Mesodermal cell (in vitro differentiated cells): ENCODE results near the gene DOK7.

ENCODE experiments used
- H3K27ac ChIP-seq: 2 replicates; pipeline ENCODE4 v1.7.0; 2013; ENCODE audit warnings: mild to moderate bottlenecking, low read depth, low read length, moderate library complexity; ENCODE audit not compliant: severe bottlenecking
- H3K36me3 ChIP-seq: 2 replicates; pipeline ENCODE4 v1.7.1; 2013; ENCODE audit warnings: mild to moderate bottlenecking, low read length, moderate library complexity; ENCODE audit not compliant: control insufficient read depth, insufficient read depth
- H3K4me1 ChIP-seq: one replicate; pipeline ENCODE4 v1.7.1; 2013; ENCODE audit warnings: mild to moderate bottlenecking, low read length; ENCODE audit not compliant: insufficient read depth, control insufficient read depth, poor library complexity, severe bottlenecking
- H3K4me3 ChIP-seq: 2 replicates; pipeline ENCODE4 v1.7.0; 2013; ENCODE audit warnings: low read length, control low read depth, mild to moderate bottlenecking; ENCODE audit not compliant: insufficient read depth, poor library complexity, severe bottlenecking; ENCODE audit errors: extremely low read depth
- H3K9me3 ChIP-seq: 2 replicates; pipeline ENCODE4 v1.7.1; 2013; ENCODE audit warnings: mild to moderate bottlenecking, low read length, moderate library complexity; ENCODE audit not compliant: control insufficient read depth
- WGBS, 2 experiments: methylation state at CpG; one replicate each; pipeline ENCODE4 v1.1.5; 2013; ENCODE audit warnings: missing lambda C conversion rate in 2 of 2; ENCODE audit not compliant: insufficient coverage in 2 of 2; 5-methylcytosine and 5-hydroxymethylcytosine counted together

The DOK7 gene

DNA sequence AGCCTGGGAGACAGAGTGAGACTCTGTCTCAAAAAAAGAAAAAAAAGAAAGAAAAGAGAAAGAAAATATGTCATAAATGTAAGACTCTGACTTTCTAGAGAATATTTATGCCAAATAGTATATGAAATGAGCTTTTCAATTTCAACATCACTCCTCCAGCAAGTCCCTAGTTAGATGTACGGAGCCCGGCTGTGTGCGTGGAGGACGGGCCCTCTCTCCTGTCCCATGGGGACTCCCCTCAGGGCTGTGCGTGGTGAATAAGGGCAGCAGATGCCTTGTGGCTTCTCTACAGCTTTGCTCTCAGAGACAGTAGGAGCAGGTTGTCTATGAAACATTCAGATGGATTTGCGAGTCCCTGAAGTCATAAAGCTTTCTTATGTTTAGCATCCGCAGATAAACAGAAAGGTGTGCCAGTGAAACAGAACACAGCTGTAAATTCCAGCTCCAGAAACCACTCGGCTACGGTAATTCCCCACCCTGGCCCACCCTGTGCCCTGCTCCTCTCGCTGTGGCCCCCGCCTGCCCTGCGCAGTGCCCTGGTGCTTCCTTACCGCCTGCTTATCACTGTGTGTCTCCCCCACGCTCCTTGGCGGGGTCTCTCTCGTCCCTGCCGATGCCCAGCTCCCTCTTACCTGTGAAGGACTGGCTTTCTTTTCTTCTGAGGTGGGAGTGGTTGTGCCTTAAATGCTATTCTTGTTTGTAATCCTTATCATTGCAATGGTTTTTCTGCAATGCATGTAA lies 35.2 kb upstream of the DOK7 start:
- 93 to 97% methylated on average over 11 to 12 of the region's 17 CpGs for WGBS, 2 experiments
- Histone ChIP-seq H3K36me3 (peaks cover 32% of the 10 kb centered on the region), H3K27ac (no peak overlapping the region), H3K9me3 (no peaks in the 10 kb centered on the region), H3K4me3 (no peak overlapping the region), H3K4me1 (no peaks in the 10 kb centered on the region)

DNA sequence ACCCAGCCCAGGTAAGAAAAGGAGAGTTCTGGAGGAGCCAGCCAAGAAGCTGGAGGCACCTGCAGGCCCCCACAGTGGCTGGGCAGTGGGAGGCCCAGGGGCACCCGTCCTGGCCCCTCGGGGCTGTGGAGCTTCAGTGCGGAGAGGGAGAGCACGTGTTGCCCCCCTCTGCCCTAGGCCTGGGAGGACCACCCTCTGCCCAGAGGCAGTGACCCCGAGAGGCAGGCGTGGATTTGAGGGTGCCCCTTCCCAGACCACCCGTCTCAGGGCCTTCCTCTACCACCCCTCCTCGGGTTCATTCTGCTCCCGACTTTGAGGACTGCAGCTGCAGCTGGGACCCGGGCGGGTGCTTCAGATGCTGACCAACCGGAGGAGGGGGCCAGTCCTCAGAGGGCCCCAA lies 33.5 kb upstream of the DOK7 start:
- peaks cover 28% of the 10 kb centered on the region for H3K36me3 ChIP-seq
- no peak overlapping the region for H3K27ac ChIP-seq
- 94 to 97% methylated on average over 10 to 12 of the region's 12 CpGs for WGBS, 2 experiments
- no peaks in the 10 kb centered on the region for H3K4me1 ChIP-seq
- H3K9me3 ChIP-seq = no peaks in the 10 kb centered on the region
- no peak overlapping the region for H3K4me3 ChIP-seq

DNA sequence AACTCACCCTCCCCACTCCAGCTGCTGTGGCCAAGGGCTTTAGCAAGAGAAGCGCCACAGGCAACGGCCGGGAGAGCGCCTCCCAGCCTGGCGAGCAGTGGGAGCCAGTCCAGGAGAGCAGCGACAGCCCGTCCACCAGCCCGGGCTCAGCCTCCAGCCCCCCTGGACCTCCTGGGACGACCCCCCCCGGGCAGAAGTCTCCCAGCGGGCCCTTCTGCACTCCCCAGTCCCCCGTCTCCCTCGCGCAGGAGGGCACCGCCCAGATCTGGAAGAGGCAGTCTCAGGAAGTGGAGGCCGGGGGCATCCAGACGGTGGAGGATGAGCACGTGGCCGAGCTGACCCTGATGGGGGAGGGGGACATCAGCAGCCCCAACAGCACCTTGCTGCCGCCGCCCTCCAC lies 32.6 kb upstream of the DOK7 start:
- WGBS, 2 experiments = 95 to 97% methylated on average over 8 to 12 of the region's 21 CpGs
- Histone ChIP-seq H3K27ac (no peak overlapping the region), H3K9me3 (no peaks in the 10 kb centered on the region), H3K4me3 (no peak overlapping the region), H3K4me1 (no peaks in the 10 kb centered on the region), H3K36me3 (peaks cover 26% of the 10 kb centered on the region)

DNA sequence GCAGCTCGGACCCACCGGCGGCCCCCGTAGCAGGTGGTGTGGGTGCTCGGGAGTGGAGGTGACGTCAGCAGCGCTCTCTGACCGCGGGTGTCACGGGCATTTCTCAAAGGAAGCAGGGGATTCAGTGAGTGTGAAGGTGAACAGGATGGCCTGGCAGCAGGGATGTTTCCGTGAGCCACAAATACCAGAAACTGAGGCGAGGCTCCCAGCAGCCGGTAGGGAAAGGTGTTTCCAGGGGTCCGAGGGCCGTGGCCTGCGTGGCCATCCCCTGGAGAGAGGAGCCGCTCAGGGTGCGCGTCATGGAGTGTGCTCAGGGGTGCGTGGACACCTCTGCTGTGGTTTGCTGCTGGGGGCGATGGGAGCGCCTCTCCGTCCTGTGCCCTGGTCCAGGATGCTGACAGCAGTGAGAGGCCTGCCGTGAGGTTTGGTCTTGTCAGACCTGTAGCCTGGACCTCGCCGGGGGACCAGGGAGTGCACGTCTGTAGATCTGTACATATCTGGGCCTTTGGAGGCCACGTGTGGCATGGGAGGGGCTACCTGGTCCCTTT lies 31.6 kb upstream of the DOK7 start:
- no peak overlapping the region for H3K4me3 ChIP-seq
- WGBS, 2 experiments = 97 to 98% methylated on average over 27 to 28 of the region's 28 CpGs
- H3K27ac ChIP-seq = no peak overlapping the region
- no peaks in the 10 kb centered on the region for H3K9me3 ChIP-seq
- no peaks in the 10 kb centered on the region for H3K4me1 ChIP-seq
- H3K36me3 ChIP-seq = peaks cover 26% of the 10 kb centered on the region

DNA sequence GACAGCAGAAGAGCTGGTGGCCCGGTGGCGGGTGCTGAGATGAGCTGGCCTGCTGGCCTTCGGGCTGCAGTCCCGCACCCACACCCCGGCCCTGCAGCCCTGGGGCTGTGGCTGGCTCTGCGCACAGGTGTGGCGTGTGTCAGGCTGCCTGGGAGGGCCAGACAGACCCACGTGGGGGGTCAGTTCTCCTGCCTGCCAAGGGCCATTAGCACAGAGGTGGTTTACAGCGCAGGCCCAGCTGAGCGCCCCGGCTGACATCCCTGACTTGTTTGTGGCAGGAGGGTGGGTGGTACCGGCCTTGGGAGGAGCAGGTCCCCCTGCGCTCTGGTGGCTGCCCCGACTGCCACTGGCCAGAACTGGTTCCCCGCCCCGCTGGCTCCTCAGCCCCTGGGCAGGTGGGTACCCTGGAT lies 30.7 kb upstream of the DOK7 start:
- no peak overlapping the region for H3K4me3 ChIP-seq
- WGBS, 2 experiments = 87 to 93% methylated on average over 9 to 10 of the region's 16 CpGs

DNA sequence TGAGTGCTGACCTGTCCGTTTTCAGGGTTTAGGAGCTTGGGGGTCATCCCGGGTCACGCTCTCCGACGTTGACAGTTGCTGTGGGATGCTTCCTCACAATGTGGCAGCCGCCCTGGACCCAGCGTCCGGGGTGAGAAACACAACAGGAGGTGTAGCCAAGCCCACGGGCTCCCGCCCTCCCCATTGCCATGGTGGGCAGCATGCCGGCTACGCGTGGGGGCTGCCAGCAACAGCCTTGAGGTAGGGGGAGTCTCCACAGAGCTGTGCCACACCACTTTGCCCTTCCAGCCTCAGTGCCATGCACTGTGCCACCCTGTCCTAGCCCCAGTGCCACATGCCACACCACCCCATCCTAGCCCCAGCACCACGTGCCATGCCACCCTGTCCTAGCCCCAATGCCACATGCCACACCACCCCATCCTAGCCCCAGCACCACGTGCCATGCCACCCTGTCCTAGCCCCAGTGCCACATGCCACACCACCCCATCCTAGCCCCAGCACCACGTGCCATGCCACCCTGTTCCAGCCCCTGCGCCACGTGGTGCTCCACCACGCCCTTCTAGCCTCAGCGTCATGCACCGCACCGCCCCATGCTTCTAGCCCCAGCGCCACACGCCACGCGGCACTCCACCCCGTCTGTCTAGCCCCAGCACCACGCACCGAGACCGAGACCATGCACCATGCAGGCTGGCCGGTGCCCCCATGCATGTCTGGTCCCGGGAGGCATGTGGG lies 29.8 kb upstream of the DOK7 start:
- WGBS, 2 experiments = 96 to 98% methylated on average over 27 to 29 of the region's 32 CpGs

More for the DNA sequence above, 30.7 kb upstream of the DOK7 start:
- Histone ChIP-seq H3K4me1 (peaks cover 6% of the 10 kb centered on the region), H3K9me3 (no peaks in the 10 kb centered on the region), H3K36me3 (peaks cover 26% of the 10 kb centered on the region), H3K27ac (no peak overlapping the region)

DNA sequence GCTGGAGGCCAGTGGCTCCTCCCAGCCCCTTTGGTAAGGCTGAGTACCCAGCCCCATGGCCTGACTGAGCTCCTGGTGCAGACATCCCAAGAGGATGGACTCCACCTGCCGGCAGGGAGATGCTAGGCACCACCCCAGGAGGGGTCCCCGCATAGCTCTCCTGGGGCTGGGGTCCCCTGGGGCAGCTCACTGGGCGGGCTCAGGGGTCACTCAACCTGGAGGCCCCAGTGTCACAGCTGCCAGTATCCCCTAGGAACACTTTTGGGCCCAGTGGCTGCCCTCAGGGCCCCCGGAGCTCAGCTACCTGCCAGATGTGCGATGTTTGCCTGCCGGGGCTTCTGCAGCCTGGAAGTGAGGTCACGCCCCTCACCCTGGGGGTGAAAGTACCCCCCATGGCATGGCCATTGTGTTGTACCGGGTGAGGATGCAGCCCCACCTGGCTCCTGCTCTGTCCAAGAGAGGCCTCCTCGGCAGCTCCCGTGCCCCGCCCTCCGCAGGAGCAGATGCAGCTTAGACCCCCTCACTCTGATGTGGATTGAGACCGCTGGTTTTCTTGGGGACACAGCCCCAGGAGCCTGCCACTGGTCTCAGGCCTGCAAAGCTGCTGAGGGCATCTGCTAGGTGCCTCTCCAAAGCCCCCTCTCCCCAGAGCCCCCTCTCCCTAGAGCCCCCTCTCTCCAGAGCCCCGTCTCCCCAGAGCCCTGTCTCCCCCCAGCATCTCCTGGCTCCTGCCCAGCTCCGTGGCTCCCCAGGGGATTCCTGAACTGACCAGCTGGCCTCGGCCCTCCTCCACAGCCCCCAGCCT lies 28.0 kb upstream of the DOK7 start:
- Histone ChIP-seq H3K36me3 (peaks cover 6% of the 10 kb centered on the region), H3K9me3 (no peaks in the 10 kb centered on the region), H3K4me3 (no peak overlapping the region), H3K4me1 (peaks cover 6% of the 10 kb centered on the region), H3K27ac (no peak overlapping the region)
- 60 to 73% methylated on average over 13 to 15 of the region's 16 CpGs for WGBS, 2 experiments

More for the DNA sequence above, 29.8 kb upstream of the DOK7 start:
- Histone ChIP-seq H3K36me3 (peaks cover 21% of the 10 kb centered on the region), H3K27ac (no peak overlapping the region), H3K9me3 (no peaks in the 10 kb centered on the region), H3K4me3 (no peak overlapping the region), H3K4me1 (peaks cover 6% of the 10 kb centered on the region)

DNA sequence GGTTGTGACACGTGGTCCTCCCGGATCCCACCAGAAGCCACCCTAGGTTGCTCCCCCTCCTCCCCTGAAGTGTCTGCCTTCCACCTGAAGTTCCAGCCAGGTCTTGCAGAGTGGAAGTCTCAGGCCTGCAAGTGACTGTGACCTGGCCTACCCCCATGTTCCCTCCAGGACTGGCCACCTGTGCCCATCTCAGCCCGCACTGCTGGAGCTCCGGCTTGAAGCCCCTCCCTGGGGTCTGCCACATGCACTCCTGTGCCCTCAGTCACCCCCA lies 27.5 kb upstream of the DOK7 start:
- Histone ChIP-seq H3K4me1 (peaks cover 6% of the 10 kb centered on the region), H3K4me3 (no peak overlapping the region), H3K36me3 (peaks cover 6% of the 10 kb centered on the region), H3K9me3 (no peaks in the 10 kb centered on the region), H3K27ac (no peak overlapping the region)
- WGBS, 2 experiments = 88 to 100% methylated on average over 2 to 4 of the region's 4 CpGs

DNA sequence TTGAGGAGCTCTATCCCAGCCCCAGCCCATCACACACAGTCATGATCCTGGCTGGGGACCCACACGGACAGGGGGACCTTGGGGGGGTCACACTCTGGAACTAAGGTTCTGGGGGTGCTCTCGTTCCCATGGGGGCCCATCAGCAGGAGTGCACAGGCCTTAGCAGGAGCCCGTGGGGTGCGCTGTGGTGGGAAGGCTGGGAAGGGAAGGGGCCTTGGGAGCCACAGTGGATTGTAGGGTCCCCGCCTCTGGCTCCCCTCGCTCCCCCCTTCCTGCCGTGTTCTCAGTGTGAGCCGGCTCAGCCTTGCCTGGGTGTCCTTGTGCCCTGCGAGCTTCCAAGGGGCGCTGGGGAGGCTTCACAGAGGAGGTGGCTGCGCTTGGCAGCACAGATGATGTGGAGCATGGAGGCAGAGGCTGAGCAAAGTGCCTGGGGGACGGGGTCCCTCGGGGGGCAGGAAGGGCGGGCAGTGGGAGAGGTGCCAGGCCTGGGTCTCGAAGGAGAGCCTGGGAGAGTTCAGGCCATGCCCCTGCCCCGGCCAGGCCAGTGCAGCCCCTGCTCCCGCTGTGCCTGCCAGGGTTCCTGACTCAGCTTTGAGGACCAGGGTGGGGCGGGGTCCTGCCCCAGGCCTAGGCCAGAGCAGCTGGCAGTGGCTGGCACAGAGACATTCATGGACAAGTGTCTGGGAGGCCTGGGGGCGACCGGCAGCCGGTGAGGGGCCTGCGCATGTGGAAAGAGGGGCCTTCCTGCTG lies 26.9 kb upstream of the DOK7 start:
- H3K27ac ChIP-seq = no peak overlapping the region
- H3K4me1 ChIP-seq = peaks cover 6% of the 10 kb centered on the region
- no peak overlapping the region for H3K4me3 ChIP-seq
- peaks cover 4% of the 10 kb centered on the region for H3K36me3 ChIP-seq
- 95 to 97% methylated on average over 15 to 21 of the region's 22 CpGs for WGBS, 2 experiments
- no peaks in the 10 kb centered on the region for H3K9me3 ChIP-seq
